GM12873 (cell line): ENCODE results near the gene ZNF134.

Experiments used
- CTCF ChIP-seq: IDR thresholded peaks from 2 replicates; pipeline ENCODE4 v1.5.1; 2012; ENCODE audit warnings: low read depth, mild to moderate bottlenecking, moderate library complexity, low read length, control low read depth; ENCODE audit not compliant: insufficient read depth; ENCODE audit errors: missing control alignments

Gene ZNF134

GRCh38 chr19:57642396-57643046 is 28.5 kb downstream of the ZNF134 start:
- TF ChIP-seq CTCF = no peak

GRCh38 chr19:57643734-57644133 is 29.7 kb downstream of the ZNF134 start:
- TF ChIP-seq CTCF = no peak

- no peak for TF ChIP-seq CTCF
Observed at GRCh38 chr19:57648331-57649003, 34.4 kb downstream of the ZNF134 start.

GRCh38 chr19:57651654-57651996 is 37.6 kb downstream of the ZNF134 start:
- TF ChIP-seq CTCF = no peak

- no peak for TF ChIP-seq CTCF
Observed at GRCh38 chr19:57653689-57654088, 39.6 kb downstream of the ZNF134 start.

- TF ChIP-seq CTCF = no peak
Observed at GRCh38 chr19:57655443-57655842, 41.4 kb downstream of the ZNF134 start.

- TF ChIP-seq CTCF = no peak
Observed at GRCh38 chr19:57656346-57656745, 42.3 kb downstream of the ZNF134 start.
